Measurements from ENCODE around the gene FAM124A.
"Not testable (repeated sequence)": the region's sequence is repeated elsewhere in the genome, so short reads cannot be mapped to it uniquely, and the experiment has no call there.

FAM124A gene

GRCh38 chr13:51275101-51275500, 52.9 kb downstream of the FAM124A start:
- DNase-seq: no peak

- no peak for DNase-seq
Observed at GRCh38 chr13:51276636-51277035, 54.4 kb downstream of the FAM124A start.

GRCh38 chr13:51277928-51278327, 55.7 kb downstream of the FAM124A start:
- DNase-seq: no peak

- no peak for DNase-seq
Observed at GRCh38 chr13:51278426-51279130, 56.4 kb downstream of the FAM124A start.

- DNase-seq: no peak
Observed at GRCh38 chr13:51280379-51280940, 58.3 kb downstream of the FAM124A start.

GRCh38 chr13:51282322-51282721, 60.1 kb downstream of the FAM124A start:
- DNase-seq: no peak

DNA sequence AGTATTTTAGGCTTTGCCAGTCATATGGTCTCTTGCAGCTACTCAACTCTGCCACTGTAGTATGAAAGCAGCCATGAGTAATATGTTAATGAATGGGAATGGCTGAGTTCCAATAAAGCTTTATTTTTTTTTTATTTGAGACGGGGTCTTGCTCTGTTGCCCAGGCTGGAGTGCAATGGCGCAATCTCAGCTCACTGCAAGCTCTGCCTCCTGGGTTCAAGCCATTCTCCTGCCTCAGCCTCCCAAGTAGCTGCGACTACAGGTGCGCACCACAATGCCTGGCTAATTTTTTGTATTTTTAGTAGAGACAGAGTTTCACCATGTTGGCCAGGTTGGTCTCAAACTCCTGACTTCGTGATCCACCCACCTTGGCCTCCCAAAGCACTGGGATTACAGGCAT, 60.7 kb downstream of the FAM124A start:
- DNase-seq: not testable (repeated sequence)

- DNase-seq: no peak
Observed at GRCh38 chr13:51283371-51283770, 61.2 kb downstream of the FAM124A start.

GRCh38 chr13:51284339-51284738, 62.1 kb downstream of the FAM124A start:
- no peak for DNase-seq

DNA sequence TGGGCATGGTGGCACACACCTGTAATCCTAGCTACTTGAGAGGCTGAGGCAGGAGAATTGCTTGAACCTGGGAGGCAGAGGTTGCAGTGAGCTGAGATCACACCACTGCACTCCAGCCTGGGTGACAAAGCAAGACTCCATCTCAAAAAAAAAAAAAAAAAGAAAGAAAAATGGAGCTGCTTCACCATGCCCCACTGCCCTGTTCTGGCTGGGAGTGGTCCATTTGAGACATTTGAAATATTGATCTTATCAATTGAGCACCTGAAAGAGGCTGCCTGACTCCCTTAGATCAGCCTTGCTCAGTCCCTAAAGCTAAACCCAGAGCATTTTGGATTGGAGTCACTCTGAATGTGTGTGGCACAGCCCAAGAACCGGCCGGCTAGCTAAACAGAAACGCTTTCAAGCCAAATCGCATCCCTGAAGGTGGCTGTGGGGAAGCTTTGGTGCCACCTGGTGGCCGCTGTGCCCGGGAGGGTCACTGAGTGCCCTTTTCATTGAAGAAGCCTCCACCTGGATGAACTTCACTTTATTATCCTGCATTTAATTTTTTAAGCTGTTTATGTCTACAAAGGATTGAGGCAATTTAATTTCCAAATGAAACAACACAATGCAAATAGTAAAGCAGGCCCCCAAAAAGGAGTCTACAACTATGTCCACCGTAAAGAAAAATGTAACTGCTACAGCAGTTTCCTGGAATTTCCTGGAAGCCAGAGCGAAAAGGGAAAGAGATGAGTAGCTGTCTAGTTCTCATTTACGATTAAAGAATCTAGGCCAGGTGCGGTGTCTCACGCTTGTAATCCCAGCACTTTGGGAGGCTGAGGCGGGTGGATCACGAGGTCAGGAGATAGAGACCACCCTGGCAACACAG, 64.2 kb downstream of the FAM124A start:
- peak; percentile 50 to 71 for DNase-seq

DNA sequence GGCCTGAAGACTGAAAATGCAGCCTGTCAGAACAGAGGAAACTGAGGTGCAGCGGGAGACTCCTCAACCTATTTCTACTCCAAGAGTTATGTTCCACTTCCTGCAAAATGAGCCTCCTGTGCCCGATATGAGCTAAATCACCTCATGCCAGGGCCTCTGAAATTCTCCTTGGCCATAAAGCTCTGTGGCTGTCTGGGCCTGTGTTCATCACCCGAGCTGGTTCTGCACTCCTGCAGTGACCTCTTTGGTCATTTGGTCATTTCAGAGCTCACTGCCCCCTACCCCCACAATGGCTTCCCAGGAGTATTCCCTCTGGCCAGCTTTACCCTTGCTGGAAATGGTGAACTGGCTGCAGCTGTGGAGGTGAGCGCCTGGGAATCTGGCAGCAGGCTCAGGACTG, 65.6 kb downstream of the FAM124A start:
- no peak for DNase-seq

DNA sequence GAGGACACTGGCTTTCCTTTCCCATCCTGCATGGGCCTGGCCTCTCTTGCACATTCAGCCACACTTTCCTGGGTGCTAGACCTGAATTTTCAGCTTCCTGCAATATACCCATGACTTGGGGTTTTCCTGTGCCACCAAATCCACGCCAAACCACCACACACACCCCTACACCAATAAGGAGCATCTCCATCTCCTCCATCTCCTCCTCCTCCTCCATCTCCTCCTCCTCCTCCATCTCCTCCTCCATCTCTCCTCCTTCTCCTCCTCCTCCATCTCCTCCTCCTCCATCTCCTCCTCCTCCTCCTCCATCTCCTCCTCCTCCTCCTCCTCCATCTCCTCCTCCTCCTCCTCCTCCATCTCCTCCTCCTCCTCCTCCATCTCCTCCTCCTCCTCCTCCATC, 66.1 kb downstream of the FAM124A start:
- DNase-seq: not testable (repeated sequence)

GRCh38 chr13:51291341-51291740, 69.1 kb downstream of the FAM124A start:
- no peak for DNase-seq

DNA sequence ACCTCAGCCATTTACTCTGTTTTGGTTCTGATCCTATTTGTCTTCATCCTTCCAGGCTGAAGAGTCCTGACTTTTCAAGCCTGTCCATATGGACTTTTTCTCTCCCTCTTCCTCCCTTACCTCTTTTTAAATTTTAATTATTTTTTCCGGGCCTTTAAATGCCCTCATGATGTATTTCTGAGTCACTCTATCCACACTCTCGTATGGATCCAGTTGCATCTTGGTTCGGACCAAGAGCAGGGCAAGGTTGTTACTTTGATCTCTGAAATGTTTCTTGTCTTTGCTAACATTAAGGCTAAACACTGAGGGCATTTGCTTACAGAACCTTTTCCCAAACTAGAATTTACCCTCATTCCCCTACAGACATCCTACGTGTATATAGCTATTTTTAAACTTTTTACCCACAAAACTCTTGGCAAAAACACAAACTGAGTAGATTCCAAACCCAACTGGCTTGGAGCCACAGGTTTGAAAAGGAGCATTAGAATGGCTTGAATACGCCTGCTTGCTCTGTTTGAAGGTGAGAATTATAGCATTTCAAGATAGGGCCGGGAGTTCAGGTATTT, 69.9 kb downstream of the FAM124A start:
- DNase-seq: no peak

DNA sequence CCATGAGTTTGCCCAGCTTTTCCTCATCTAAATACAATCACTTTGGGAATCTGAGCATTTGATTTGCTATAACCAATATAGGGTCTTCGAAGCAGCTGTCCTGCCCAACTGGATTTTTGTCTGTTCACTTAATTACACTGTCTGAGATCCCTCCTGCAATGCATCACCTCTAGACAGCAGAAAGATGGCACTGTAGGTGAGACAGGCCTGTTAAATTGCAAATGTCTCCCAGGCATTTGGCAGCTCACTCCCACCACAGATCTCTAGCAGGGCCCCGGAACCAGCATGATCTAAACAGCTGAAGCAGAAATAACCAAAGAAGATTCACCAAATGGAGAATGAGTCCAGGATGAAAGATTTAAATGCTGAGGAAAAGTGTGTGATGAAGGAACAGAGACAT, 75.4 kb downstream of the FAM124A start:
- no peak for DNase-seq

DNA sequence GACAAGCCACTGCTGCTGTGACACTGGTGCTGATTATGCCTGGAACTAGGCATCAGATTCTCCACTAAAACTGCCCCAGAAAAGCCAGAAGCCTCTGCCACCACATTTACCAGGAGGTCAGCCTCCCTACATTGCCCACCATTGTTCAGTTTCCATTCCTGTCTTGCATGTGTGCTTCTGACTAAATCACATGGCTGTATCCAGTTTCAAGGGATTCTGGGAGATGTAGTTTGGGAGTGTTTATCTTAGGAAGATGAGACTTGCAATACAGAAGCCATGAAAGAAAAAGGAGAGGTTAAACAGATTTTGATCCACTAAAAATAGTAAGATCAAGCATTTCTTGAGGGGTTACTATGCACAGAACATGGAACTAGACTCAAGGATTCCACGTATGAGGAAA, 76.6 kb downstream of the FAM124A start:
- no peak for DNase-seq

DNA sequence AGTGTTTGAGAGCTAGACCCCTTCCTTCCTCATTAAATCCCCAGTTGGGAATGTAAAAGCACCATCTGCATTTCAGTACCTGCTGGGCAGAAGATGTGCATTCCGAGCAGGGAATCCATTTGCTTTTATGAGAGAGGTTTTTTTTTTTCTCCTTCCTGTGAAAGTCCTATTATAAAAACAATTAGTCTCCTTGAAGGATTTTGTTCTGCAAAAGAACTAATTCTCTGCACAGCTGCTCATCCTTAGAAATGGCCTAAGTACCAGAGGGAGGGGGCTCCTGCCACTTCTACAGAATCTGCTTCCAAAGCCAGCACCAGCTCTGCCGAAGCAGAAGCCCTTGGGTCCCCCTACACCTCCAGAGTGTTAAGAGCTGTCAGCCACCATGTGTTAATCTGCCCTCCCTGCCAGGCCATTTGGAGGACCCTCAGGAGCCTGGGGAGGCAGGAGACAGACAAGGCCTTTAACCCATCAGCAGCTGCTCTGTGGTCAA, 80.9 kb downstream of the FAM124A start:
- DNase-seq: no peak

GRCh38 chr13:51303882-51304281, 81.7 kb downstream of the FAM124A start:
- DNase-seq: no peak

- DNase-seq: no peak
Observed at GRCh38 chr13:51305271-51305967, 83.2 kb downstream of the FAM124A start.

- DNase-seq: no peak
Observed at GRCh38 chr13:51308781-51309180, 86.6 kb downstream of the FAM124A start.

GRCh38 chr13:51311231-51311630, 89.0 kb downstream of the FAM124A start:
- DNase-seq: no peak

DNA sequence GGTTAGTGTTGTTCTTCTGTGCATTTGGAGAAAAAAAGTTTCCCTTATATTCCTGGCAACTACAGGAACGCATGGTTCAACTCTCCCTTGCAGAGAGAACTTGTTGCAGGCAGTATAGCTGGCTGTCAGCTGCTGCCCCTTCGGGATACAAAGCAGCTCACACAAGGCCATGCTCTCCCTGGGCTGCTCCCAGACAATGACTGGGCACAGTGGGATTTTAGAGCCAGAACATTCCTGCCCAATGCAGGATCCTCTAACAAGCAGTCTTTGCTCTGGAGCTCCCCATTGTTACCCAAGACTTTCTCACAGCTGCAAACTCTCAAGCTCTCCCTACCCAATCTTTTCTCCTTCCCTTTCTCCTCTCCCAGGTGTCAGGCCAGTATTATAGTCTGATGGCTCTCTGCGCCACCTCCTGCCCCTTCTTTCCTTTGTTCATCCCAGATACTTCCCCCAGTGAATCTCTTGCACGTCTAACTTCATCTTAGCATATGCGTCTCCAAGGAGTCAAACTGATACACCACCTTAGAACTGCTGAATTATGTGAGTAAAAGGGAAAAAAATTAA, 89.8 kb downstream of the FAM124A start:
- no peak for DNase-seq
